ENCODE measurements around the gene IL10RA. TPM values are rescaled to one million over a fixed set of nuclear protein-coding genes. Genes with fewer than 3 reads are reported as not detected.

Gene IL10RA
- total RNA-seq, 1 donor from 2014 or later, result not detected

DNA sequence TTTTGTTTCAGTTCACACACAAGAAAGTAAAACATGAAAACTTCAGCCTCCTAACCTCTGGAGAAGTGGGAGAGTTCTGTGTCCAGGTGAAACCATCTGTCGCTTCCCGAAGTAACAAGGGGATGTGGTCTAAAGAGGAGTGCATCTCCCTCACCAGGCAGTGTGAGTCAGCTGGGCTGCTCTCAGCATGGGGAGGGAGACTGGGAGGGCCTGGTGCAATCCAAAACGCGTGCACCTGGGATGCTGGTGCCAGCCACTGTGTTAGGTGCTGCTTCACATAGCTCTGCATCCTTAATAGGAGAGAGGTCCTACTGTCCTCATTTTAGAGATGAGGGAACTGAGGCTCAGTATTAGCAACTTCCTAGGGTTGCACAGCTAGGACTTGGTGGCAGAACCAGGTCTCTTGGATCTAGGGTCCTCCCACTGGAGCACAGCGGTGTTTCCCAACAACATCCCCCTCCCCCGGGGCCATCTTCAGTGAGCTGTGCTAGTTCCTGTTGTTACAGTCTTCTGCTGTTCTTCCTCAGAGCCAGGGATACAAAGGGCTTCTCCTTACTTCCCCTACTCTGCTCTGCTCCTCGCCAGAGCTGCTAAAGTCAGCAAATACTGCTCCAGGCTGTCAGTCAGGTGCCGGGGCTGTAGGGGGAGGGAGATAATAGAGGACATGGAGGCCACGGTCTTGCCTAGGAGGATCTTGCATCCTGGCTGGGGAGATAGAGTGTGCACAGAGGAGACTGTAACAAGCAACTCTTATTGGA is 8.0 kb downstream of the IL10RA start:
- Mint-ChIP-seq H3K4me3 (ENCODE audit: unreplicated experiment) (no peak overlapping the region), H3K36me3 (ENCODE audit: unreplicated experiment) (no peaks in the 10 kb centered on the region), H3K9me3 (ENCODE audit: unreplicated experiment) (no peaks in the 10 kb centered on the region), H3K27ac (ENCODE audit: unreplicated experiment) (no peak overlapping the region), H3K4me1 (ENCODE audit: unreplicated experiment) (no peaks in the 10 kb centered on the region), H3K27me3 (ENCODE audit: unreplicated experiment) (no peaks in the 10 kb centered on the region)
- TF ChIP-seq, protein P1, sequence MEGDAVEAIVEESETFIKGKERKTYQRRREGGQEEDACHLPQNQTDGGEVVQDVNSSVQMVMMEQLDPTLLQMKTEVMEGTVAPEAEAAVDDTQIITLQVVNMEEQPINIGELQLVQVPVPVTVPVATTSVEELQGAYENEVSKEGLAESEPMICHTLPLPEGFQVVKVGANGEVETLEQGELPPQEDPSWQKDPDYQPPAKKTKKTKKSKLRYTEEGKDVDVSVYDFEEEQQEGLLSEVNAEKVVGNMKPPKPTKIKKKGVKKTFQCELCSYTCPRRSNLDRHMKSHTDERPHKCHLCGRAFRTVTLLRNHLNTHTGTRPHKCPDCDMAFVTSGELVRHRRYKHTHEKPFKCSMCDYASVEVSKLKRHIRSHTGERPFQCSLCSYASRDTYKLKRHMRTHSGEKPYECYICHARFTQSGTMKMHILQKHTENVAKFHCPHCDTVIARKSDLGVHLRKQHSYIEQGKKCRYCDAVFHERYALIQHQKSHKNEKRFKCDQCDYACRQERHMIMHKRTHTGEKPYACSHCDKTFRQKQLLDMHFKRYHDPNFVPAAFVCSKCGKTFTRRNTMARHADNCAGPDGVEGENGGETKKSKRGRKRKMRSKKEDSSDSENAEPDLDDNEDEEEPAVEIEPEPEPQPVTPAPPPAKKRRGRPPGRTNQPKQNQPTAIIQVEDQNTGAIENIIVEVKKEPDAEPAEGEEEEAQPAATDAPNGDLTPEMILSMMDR (IDR thresholded peaks at IDR 0.05), result no peak
- DNase-seq (ENCODE audit: extremely low spot score, unreplicated experiment), result no peak

DNA sequence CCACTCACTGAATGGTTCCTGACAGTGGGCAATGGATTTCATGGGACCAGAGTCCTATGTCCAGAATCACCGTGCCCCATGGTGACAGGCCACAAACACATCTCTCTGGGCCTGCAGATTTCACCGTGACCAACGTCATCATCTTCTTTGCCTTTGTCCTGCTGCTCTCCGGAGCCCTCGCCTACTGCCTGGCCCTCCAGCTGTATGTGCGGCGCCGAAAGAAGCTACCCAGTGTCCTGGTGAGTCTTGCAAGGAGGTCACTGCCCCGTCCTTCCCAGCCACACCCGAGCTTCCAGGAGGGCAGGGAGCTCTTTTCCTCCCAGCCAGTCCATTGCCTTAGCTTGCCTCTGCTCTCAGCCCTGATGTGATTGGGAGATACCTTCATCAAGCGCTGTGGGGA is 9.3 kb downstream of the IL10RA start:
- Mint-ChIP-seq H3K9me3 (ENCODE audit: unreplicated experiment) (no peaks in the 10 kb centered on the region), H3K4me3 (ENCODE audit: unreplicated experiment) (no peak overlapping the region), H3K36me3 (ENCODE audit: unreplicated experiment) (no peaks in the 10 kb centered on the region), H3K27ac (ENCODE audit: unreplicated experiment) (no peak overlapping the region), H3K4me1 (ENCODE audit: unreplicated experiment) (no peaks in the 10 kb centered on the region), H3K27me3 (ENCODE audit: unreplicated experiment) (no peaks in the 10 kb centered on the region)
- no peak for DNase-seq (ENCODE audit: extremely low spot score, unreplicated experiment)
- TF ChIP-seq, protein P1 (IDR thresholded peaks at IDR 0.05), result no peak

DNA sequence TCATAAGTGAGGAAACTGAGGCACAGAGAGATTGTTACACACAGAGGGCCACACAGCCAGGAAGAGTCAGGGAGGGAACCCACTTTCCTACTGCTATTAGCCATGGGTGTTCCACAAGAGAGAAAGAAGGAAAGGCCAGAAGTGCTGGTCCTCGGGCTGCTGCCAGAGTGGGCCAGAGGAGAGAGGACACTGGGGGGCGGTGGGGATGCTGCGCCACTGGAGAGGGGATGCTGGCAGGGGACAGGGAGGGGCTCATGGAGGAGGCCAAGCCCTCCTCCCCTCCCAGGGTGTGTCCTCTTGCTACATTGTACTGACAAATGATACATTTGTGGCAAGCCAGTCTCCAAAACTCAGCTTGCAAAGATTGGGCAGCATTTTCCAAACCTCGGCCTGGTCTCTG is 9.9 kb downstream of the IL10RA start:
- Mint-ChIP-seq H3K27me3 (ENCODE audit: unreplicated experiment) (no peaks in the 10 kb centered on the region), H3K36me3 (ENCODE audit: unreplicated experiment) (no peaks in the 10 kb centered on the region), H3K9me3 (ENCODE audit: unreplicated experiment) (no peaks in the 10 kb centered on the region), H3K4me1 (ENCODE audit: unreplicated experiment) (no peaks in the 10 kb centered on the region), H3K27ac (ENCODE audit: unreplicated experiment) (no peak overlapping the region), H3K4me3 (ENCODE audit: unreplicated experiment) (no peak overlapping the region)
- no peak for DNase-seq (ENCODE audit: extremely low spot score, unreplicated experiment)
- TF ChIP-seq, protein P1 (IDR thresholded peaks at IDR 0.05), result no peak

- no peak overlapping the region for H3K4me3 Mint-ChIP-seq (ENCODE audit: unreplicated experiment)
- H3K27me3 Mint-ChIP-seq (ENCODE audit: unreplicated experiment), result no peaks in the 10 kb centered on the region
- TF ChIP-seq, protein P1 (IDR thresholded peaks at IDR 0.05), result no peak
- no peaks in the 10 kb centered on the region for H3K4me1 Mint-ChIP-seq (ENCODE audit: unreplicated experiment)
- H3K36me3 Mint-ChIP-seq (ENCODE audit: unreplicated experiment), result no peaks in the 10 kb centered on the region
- DNase-seq (ENCODE audit: extremely low spot score, unreplicated experiment), result no peak
- no peaks in the 10 kb centered on the region for H3K9me3 Mint-ChIP-seq (ENCODE audit: unreplicated experiment)
- no peak overlapping the region for H3K27ac Mint-ChIP-seq (ENCODE audit: unreplicated experiment)
Measured at GRCh38 chr11:117997406-117997805, 11.2 kb downstream of the IL10RA start.

- DNase-seq (ENCODE audit: extremely low spot score, unreplicated experiment), result no peak
- TF ChIP-seq, protein P1 (IDR thresholded peaks at IDR 0.05), result no peak
- no peaks in the 10 kb centered on the region for H3K27me3 Mint-ChIP-seq (ENCODE audit: unreplicated experiment)
- H3K4me1 Mint-ChIP-seq (ENCODE audit: unreplicated experiment), result no peaks in the 10 kb centered on the region
- no peaks in the 10 kb centered on the region for H3K9me3 Mint-ChIP-seq (ENCODE audit: unreplicated experiment)
- H3K36me3 Mint-ChIP-seq (ENCODE audit: unreplicated experiment), result no peaks in the 10 kb centered on the region
- no peak overlapping the region for H3K27ac Mint-ChIP-seq (ENCODE audit: unreplicated experiment)
- no peak overlapping the region for H3K4me3 Mint-ChIP-seq (ENCODE audit: unreplicated experiment)
Measured at GRCh38 chr11:117997823-117998579, 11.8 kb downstream of the IL10RA start.
